ENCODE measurements around the gene NEURL1B.
A peak's percentile ranks its signal among the peaks of the same experiment; 100 is the strongest.

NEURL1B gene

DNA sequence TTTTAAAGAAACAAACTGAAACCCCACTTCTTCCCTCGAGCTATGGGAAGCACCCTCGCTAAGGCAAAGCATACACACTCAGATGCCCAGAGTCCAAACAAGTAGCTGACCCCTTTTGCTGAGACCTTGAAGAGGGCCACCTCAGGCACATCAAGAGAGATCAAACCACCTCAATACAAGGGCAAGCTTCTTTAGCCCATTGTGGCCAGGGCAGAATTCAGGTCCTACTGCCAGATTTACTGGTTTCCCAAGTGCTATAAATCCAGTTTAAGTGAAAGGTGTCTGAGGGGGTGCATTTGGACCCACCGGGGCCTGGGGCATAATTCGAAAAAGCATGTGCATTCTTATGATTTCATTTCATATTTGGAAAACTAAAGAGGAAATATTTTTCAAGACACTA is 40.4 kb downstream of the NEURL1B start:
- DNase-seq: no peak

DNA sequence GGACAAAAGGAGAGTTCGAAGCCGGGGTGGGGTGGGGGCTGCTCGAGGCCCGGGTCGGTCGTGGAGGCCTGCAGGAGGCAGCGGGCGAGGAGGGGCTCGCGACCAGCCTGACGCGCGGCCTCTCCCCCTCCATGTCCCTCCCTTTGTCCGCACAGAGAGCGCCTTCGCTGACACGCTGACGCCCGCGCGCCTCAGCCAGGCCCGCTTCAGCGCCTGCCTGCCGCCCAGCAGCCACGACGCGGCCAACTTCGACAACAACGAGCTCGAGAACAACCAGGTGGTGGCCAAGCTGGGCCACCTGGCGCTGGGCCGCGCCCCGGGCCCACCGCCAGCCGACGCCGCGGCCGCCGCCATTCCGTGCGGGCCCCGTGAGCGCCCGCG is 42.2 kb downstream of the NEURL1B start:
- no peak for DNase-seq

DNA sequence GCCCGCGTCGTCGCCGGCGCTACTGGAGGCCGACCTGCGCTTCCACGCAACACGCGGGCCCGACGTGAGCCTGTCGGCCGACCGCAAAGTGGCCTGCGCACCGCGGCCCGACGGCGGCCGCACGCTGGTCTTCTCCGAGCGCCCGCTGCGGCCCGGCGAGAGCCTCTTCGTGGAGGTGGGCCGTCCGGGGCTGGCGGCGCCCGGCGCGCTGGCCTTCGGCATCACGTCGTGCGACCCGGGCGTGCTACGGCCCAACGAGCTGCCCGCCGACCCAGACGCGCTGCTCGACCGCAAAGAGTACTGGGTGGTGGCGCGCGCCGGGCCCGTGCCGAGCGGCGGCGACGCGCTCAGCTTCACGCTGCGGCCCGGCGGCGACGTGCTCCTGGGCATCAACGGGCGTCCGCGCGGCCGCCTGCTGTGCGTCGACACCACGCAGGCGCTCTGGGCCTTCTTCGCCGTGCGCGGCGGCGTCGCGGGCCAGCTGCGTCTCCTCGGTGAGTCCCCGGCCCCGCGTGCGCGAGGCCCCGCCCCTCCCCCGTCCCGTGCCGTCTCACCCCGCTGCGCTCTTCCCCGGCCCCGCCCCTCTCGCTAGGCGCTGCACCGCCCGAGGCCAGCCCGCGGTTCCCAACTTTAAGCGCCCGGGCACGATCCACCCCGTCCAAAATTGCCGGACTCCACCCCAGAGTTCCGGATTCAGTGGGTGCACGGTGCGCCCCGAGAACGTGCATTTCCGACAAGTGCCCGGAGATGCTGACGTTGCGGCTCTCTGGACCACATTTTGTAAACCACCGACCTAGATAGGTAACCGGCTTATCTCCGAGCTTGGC is 42.8 kb downstream of the NEURL1B start:
- peak; percentile 31 to 67 (median 51) for DNase-seq

DNA sequence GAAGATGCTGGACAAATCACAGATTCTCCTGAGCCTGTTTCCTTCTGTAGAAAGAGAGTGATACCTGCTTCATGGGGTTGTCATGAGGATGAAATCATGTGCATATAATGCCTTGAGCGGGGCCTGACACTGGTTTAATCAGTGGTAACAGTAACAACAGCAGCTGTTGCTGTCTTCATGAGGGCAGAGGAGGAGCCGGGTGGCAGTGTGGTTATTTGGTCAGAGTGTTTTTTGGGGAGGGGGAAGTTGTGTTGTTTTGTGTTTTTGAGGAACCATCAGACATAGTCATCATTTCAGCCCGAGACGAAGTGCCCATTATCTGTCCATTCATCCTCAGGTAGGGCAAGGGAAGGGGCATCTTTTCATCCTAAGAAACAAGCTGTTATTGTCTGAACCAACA is 44.0 kb downstream of the NEURL1B start:
- no peak for DNase-seq

DNA sequence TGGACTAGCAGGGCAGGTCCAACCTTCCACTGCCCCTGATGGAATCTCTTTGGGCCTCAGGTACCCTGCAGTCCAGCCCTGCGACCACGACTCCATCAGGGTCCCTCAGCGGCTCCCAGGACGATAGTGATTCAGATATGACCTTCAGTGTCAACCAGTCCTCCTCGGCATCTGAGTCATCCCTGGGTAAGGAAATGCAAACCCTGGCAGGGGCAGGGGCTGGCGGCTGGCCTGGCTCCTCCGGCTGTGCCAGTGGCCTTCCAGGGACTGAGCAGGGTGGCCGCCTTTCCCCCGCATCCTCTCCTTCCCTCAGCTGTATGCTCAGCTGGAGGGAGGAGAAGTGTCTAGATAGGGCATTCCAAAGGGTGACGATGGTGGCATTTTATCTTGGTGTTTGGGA is 45.0 kb downstream of the NEURL1B start:
- DNase-seq: no peak

DNA sequence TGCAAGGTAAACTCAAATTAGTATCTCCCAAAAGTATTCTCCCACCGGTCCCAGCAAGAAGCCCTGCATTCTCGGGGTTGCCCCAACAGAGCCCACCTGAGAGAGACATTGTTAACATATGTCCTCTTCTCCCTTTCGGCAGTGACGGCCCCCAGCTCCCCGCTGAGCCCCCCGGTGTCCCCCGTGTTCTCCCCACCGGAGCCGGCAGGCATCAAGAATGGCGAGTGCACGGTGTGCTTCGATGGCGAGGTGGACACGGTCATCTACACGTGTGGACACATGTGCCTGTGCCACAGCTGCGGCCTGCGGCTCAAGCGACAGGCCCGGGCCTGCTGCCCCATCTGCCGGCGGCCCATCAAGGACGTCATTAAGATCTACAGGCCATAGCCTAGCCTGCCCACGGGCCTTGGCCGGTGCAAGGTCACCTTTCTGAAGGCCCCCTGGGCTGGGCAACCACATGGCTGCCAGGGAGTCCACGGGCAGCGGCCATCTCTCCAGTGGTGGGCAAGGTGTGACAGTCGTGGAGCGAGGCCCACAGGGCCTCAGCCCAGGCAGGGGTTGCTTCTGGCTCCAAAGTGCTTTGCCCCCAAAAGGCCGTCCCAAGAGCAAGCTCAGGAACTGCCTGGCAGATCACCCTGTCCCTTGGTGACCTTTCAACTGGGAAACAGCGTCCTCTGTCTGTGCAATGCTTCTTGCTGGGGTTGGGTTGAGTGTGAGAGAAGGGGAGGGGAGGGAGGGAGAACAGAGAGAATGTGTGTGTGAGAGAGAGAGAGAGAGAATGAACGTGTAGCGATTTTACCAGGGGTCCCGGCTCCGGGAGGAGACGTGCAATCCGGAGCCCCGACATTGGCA is 45.7 kb downstream of the NEURL1B start:
- no peak for DNase-seq

DNA sequence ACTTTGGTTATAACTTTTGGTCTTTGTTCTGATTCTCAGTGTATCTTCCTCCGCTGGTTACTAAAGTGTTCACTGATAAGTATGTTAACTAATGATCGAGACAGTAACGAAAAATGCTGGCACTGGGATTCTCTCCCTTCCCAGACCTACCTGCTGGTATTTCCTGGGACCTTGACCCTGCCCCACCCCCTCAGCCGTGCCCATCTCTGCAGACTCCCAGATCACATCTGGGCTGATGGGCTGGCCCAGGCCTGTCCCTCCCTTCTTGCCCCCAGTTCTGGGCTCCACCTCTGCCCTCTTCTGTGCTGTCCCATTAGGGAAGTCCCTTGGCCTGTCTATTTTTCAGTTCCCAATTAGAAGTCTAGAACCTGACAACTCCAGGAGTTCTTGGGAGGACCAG is 46.9 kb downstream of the NEURL1B start:
- no peak for DNase-seq

DNA sequence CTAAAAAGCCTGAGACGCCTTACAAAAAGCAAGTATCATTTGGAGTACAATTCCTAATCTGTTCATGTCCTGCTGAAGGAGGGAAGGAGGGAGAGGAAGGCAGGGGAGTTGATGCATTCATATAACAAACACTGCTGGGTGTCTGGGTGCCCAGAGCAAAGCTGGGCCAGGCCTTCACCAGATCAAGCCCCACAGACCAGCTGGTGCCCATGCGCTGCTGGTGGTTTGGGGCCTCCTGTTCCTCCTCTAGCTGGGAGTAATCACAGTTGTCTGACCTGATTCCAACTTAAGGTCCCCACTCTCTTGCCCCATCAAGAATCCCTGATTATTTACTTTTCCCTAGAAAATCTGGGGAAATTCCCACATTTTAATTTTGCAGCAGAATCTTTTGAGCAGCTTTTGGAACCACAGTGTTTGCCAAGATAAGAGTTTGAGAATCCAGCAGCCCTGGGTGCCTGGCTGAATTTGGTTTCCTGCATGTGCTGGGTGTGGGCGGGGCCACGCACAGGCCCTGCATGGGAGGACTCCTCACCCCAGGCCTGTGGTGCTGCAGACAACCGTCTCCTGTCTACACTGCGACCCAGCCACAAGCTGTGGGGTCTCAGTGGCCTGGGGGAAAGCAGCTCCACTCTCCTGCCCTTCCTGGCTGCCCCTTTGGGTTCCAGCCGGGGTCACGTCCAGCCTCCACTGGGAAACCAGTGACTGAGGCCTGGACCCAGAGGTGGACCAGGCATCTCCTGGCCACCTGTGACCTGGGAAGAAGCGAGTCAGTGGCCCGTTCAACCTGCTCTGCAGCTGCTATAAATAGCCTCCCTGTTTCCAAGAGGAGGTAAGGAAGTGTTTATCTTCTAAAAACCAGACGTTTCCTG is 47.5 kb downstream of the NEURL1B start:
- peak in 1 of 3 donors; percentile 31 for DNase-seq

DNA sequence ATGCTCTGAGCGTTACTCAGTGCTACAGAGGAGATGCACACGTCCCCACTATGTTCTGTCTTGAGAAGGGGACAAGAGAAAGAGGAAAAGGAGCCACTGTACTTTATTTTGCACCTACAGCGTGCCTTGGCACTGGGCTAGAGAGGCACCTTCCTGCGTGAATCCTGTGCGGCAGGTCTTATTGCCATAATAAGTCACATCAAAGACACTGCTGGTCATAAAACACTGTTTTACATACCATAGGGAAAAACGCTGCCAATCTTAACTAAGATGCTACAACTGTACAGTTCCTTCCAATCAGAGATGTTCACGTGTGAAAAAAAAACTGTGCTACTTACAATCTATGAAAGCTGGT is 48.1 kb downstream of the NEURL1B start:
- DNase-seq: no peak

DNA sequence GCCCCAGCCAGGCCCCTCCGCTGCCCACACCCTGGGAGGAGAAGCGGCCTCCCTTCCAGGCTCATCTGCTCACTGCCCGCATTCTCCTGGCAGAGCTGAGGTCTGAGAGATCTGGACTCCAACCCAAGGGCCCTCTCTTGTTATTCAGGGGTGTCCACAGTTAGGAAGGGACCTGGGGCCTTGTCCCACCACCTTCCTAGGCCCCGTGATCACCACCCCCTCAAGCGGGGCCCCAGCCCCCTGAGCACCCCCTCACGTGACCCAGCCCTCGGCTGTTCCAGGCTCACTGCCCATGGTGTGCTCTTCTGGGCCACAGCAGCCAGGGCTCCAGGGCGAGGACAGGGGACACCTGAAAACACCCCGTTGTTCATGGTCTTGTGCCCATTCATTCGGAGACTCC is 48.7 kb downstream of the NEURL1B start:
- DNase-seq: no peak

DNA sequence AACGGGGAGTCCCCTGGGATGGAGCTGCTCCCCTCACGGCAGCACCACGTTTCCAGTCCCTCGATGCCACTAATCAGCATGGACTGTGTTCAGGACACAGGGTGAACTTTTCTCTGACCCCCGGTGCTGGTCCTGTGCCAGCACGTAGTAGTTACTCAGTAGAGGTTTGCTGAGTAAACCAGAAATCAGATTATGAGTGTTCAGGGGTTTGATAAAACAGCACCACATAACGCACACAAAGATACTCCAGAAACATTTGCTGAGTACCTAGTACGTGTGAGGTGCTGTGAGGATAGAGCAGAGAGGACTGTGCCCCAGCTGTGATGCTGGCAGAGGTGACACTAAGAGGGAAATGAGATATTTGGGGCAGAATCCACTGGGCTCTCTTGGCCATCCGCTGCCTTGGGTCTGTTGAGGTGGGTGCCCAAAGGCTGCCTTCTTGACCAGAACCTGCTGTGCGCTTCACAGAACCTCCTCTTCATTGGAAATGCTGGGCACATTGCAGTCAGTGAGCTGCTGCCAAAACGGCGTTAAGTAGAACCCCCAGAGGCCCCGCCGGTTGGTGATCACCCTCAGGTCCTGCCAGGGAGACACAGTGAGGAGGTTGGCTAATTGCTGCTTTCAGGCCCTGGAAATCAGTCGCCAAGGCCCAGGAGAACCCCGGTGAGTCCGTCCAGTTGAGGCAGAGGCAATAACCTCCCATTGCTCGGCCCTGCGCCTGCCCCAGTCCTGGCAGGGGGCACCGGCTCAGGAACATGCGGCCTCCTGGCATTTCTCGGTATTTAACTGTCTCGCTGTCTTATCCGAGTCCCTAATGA is 49.4 kb downstream of the NEURL1B start:
- DNase-seq: no peak

DNA sequence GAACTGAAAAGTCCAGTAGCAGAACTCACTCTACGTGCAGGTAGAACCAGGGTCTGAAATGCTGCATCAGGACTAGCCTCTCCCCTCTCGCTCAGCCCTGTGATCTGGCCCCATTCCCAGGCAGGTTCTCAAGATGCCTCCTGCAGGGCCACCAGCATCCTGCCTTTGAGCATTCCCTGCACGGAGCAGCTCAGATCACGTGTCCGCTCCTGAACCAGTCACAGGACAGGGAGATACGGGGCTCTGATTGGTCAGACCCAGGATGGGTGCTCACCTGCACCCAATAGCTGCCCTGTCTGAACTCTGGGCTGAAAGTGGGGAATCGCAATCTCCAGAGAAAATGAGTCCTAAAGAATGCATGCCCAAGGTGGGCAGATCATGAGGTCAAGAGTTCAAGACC is 50.8 kb downstream of the NEURL1B start:
- DNase-seq: no peak

DNA sequence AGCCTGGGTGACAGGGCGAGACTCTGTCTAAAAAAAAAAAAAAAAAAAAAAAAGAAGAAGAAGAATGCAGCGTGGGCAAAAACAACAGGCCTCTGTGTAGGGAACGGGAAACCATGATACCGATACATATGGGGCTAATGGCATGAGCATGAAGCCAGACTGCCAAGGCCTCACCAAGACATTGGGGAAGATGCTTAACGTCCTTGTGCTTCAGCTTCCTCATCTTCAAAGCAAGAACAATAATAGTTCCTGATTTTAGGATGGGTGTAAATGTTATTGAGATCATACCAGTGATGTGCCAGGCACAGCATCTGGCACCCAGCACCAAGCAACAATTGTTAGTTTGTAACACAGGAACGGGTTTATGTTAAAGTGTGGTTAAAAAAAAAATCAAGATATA is 51.4 kb downstream of the NEURL1B start:
- peak in 2 of 3 donors; percentile 22 to 37 for DNase-seq

DNA sequence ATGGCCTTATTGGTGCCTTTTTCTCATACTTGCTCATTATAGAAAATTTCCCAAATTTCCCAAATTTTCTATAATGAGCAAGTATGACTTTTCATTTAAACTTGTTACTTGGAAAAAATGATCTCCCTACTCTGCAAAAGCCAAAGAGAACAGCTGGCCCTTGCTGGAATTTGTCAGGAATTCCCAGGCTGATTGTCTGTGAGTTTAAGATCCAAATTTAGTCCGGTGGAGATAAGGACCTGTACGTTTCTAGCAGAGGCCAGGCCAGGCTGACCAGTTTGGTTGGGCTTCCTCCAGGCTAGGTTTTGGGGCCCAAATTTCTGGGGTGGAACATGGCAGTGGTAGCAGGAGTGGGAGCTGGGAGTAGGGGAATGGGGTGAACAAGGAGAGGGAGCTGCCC is 51.9 kb downstream of the NEURL1B start:
- DNase-seq: no peak

DNA sequence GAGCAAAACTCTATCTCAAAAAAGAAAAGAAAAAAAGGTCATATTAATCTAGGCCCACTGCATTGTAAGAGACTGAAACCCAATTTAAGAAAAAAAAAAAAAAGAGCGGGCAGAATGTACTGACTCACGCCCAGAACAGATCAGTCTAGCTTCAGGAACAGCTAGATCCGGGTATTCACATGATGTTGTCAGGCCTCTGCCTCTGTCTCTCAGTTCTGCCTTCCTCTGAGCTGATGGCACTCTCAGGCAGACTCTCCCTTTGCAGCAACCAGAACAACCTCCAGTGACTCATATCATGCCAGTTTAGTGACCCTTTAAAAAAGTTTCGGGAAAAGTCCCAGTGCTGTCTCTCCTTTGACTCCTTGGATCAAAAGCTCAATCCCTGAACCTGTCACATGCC is 53.0 kb downstream of the NEURL1B start:
- peak; percentile 47 to 67 (median 49) for DNase-seq

DNA sequence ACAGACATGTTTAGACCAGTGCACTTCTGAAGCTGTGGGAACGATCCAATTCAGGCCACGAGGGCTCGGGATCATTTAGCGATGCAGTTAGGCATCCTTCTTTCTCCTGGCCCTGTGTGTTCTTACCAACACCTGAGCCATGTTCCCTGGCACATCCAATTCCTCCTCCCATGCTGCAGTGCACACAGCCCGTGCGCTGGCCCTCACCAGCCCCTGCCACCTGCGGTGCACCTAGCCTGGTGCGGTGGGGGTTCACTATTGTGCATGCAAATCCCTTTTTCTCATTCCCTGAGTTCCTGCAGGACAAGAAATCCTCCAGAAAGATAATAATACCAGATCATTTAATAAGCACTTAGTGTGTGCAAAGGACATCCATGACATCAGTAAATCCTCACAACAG is 53.5 kb downstream of the NEURL1B start:
- DNase-seq: no peak

DNA sequence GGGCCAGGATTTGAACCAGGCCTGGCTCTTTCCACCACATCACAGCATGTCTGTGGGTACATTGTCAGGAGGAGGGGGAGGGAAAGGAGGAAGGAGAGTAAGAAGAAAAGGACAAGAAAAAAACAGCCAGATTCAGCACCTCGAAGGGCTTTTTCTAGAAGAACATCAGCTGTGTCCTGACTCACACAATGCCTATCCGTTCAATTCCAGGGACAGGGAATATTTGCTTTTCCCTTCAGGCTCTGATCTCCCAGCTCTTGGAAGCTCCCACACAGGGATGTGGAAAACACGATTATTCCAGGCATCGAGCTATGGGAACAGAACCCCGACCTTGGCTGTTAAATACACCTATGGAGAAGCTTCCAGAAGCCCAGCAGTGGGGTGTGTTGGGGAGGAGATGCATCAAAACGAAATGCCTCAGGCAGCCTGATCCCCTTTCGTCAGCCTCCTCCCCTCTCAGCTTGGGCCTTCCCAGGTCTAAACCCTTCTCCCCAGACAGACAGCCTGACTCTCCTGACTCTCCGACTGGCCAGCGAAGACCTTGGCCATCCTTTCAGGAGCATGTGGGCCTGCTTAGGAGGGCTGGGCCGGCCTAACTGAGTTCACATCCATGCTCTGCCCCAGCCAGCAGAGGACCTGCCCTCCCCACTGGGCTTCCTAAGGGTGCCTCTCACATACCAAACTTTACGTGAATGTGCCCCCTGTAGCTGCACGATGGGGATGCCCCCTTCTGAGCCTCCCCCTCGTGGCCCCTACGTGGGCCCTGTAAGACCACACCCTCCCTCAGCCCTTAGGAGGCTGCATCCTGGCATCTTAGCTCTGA is 54.4 kb downstream of the NEURL1B start:
- no peak for DNase-seq

DNA sequence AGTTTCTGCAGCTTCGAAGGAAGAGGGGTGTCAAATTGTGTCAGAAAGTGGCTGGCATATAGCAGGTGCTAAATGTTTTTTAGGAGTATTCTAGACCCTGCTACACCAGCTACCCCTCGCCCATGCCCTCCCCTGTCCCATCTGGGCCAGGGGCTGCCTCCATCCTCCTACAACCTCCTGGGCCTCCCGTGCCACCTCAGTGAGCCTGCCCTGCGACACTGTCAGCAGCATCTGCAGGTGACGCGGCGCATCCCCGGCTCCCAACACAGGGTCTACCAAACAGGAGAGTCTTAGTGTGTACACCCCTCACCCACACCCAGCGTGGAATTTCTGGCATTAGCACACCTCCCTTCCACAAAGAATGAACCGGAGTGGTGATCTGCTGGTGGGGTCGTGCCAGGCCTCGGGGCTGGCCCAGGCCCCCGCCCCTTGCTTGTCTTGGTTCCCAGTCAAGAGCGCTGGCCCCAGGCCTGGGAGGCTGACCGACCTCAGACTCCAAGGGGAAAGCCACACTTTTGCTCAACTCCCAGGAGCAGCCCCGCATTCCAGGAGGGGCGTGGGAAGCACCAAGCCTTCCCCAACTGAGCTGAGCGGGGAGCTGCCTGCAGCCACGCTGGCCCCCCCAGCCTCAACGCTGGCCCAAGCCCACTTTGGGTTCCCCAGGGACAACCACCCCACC is 55.2 kb downstream of the NEURL1B start:
- DNase-seq: no peak

DNA sequence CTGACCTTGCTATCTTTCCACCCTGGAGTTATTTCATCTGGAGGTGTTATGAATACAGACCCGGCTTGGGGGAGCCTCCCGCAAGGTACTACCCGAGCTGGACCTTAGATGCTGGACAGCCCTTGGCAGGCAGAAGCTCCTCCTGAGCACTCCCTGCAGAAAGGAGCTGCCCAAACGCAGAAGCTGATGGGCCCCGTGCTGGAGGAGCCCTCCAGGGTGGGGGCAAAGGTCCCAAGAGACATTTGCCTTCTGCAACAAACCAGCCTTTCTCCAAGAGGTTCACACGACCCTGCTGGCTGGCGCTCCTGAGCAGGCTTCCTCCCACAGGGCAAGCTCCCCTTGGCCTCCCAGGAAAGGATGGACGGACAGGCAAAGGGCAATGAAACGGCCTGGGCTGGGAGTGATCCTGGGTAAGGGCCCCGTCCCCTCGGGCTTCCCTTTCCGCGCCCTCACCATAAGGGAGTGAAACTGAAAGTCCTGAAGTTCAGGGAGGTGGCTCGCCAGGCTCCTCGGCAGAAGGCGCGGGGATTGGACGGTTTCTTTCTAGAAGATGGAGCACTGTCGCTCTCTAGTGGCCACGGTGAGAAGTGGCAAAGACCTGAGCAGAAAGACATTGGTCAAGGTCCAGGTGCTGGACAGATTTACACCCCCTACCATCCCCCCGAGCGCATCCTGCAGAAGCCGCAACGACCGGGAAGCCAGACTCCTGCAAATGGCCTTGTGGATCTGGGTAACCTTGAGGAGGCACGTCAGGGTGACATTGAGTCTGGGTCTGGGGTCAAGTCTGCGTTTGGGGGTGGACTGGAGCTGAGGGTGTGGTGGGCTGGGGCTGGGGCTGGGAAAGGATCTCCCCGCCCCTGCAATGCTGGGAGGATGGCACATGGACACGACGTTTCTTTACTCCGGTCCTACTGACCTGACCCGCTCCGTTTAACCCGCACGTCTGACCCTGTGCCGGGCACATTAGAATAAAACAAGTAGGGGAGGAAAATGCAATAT is 56.4 kb downstream of the NEURL1B start:
- DNase-seq: peak; percentile 95

DNA sequence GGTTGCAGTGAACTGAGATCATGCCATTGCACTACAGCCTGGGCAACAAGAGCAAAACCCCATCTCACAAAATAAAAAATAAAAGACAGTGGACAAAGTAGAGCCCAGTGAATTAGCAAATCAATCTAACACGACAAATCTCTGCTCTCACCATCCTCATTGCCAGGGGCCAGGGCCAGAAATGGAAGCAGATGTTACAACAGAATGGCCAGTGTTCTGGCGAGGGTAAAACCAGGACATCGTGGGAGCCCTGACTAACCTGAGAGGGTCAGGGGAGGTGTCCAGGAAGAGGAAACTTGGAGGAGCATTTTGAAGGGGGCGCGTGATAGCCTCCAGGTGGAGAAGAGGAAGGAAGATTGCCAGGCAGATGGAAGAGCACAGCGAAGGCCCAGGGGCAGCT is 58.4 kb downstream of the NEURL1B start:
- no peak for DNase-seq

All from suppressor macrophage treated with lipopolysaccharide for 1 hour (primary cell).